BLaER1 (cell line): ENCODE data around the gene RAD50.

Experiments
- H3K27ac ChIP-seq: shearing (Covaris generic); formaldehyde crosslinking; 2 replicates; pipeline ENCODE4 v1.8.1; 2022
- H3K27me3 ChIP-seq: shearing (Covaris generic); formaldehyde crosslinking; 2 replicates; pipeline ENCODE4 v1.8.1; 2022
- H3K36me3 ChIP-seq: shearing (Covaris generic); formaldehyde crosslinking; 2 replicates; pipeline ENCODE4 v1.8.1; 2022
- H3K4me1 ChIP-seq: shearing (Covaris generic); formaldehyde crosslinking; 2 replicates; pipeline ENCODE4 v1.8.1; 2022
- H3K4me2 ChIP-seq: shearing (Covaris generic); formaldehyde crosslinking; 2 replicates; pipeline ENCODE4 v1.8.1; 2022
- H3K4me3 ChIP-seq: shearing (Covaris generic); formaldehyde crosslinking; 2 replicates; pipeline ENCODE4 v1.8.1; 2022
- H3K9ac ChIP-seq: shearing (Covaris generic); formaldehyde crosslinking; 2 replicates; pipeline ENCODE4 v1.8.1; 2022
- H3K9me3 ChIP-seq: shearing (Covaris generic); formaldehyde crosslinking; 2 replicates; pipeline ENCODE4 v1.8.1; 2022
- H4K20me1 ChIP-seq: shearing (Covaris generic); formaldehyde crosslinking; 2 replicates; pipeline ENCODE4 v1.8.1; 2022
- Cebpa-rat ChIP-seq: shearing (Covaris generic); IDR thresholded peaks from 2 replicates; pipeline ENCODE4 v1.8.1; 2022

Gene RAD50

DNA sequence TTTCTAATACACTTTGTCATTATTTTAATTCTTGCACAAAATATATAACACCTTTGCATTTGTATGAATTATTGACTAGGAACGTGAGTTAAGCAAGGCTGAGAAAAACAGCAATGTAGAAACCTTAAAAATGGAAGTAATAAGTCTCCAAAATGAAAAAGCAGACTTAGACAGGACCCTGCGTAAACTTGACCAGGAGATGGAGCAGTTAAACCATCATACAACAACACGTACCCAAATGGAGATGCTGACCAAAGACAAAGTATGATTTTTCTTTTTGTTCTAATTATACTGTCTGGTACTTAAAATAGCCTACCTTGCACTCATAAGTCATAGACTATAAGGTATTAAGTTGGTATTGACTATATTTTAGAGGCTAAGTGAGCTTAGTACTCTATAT, 34.4 kb downstream of the RAD50 start:
- H3K27me3 ChIP-seq = no peaks in the 10 kb centered on the region
- no peak overlapping the region for H3K4me2 ChIP-seq
- H4K20me1 ChIP-seq = no peaks in the 10 kb centered on the region
- no peak overlapping the region for H3K9ac ChIP-seq
- no peak for TF ChIP-seq Cebpa-rat
- H3K27ac ChIP-seq = no peak overlapping the region
- no peak overlapping the region for H3K4me3 ChIP-seq
- no peaks in the 10 kb centered on the region for H3K9me3 ChIP-seq
- peaks cover 61% of the 10 kb centered on the region for H3K36me3 ChIP-seq
- no peaks in the 10 kb centered on the region for H3K4me1 ChIP-seq

DNA sequence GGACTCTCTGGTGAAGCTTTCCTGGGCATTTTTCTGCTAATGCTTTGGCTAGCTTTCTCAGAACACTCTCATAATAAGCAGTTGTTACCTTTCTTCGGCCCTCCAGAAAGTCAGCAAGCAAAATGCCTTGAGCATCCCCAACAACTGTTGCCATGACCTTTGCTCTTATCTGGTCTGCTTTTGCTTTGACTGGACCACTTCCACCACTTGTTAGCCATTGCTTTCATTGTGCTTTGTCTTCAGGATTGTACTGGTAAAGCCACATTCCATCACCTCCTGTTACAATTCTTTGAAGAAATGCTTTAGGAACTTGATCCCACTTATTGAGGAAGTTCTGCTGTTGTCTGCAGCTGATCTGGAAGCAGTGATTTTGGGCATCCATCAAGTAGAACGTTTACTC, 35.7 kb downstream of the RAD50 start:
- Histone ChIP-seq H3K36me3 (peaks cover 64% of the 10 kb centered on the region), H3K4me3 (no peak overlapping the region), H3K27me3 (no peaks in the 10 kb centered on the region), H3K4me2 (no peak overlapping the region), H3K27ac (no peak overlapping the region), H4K20me1 (no peaks in the 10 kb centered on the region), H3K4me1 (no peaks in the 10 kb centered on the region), H3K9ac (no peak overlapping the region), H3K9me3 (no peaks in the 10 kb centered on the region)
- no peak for TF ChIP-seq Cebpa-rat

DNA sequence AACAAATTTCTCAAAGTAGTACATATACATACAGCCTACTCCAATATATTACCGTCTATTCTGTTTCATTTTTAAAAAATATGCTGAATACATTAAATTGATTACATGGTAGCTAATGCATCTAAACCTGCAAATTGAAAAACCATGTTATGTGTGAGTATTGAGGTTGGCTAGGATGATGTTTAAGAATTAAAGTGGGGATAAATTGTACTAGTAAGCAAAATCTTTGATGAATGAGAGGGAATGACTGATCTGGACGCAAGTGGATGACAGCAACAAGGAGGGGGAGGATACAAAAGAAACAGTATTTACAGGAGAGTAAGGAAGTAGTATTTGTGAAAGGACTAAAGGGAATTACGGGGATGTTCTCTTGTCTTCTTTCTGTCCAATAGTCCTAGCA, 37.4 kb downstream of the RAD50 start:
- no peak overlapping the region for H3K4me2 ChIP-seq
- no peak for TF ChIP-seq Cebpa-rat
- peaks cover 71% of the 10 kb centered on the region for H3K36me3 ChIP-seq
- H3K27me3 ChIP-seq = no peaks in the 10 kb centered on the region
- no peak overlapping the region for H3K4me3 ChIP-seq
- H3K4me1 ChIP-seq = no peaks in the 10 kb centered on the region
- H3K9me3 ChIP-seq = no peaks in the 10 kb centered on the region
- no peaks in the 10 kb centered on the region for H4K20me1 ChIP-seq
- no peak overlapping the region for H3K27ac ChIP-seq
- H3K9ac ChIP-seq = no peak overlapping the region

DNA sequence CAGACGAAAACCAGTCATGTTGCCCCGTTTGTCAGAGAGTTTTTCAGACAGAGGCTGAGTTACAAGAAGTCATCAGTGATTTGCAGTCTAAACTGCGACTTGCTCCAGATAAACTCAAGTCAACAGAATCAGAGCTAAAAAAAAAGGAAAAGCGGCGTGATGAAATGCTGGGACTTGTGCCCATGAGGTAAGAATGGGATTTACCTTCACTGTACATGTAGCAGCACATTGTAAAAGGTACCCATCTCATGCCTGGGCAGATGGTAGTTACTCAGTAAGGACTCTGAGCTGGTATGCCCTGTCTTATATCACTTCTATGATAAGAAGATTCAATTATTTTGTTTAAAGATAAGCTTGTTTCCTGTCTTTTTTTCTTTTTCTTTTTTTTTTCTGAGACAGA, 38.8 kb downstream of the RAD50 start:
- no peaks in the 10 kb centered on the region for H3K4me1 ChIP-seq
- H3K4me3 ChIP-seq = no peak overlapping the region
- H3K36me3 ChIP-seq = peaks cover 75% of the 10 kb centered on the region
- no peaks in the 10 kb centered on the region for H3K27me3 ChIP-seq
- H3K9ac ChIP-seq = no peak overlapping the region
- H4K20me1 ChIP-seq = no peaks in the 10 kb centered on the region
- TF ChIP-seq Cebpa-rat = no peak
- no peaks in the 10 kb centered on the region for H3K9me3 ChIP-seq
- no peak overlapping the region for H3K4me2 ChIP-seq
- H3K27ac ChIP-seq = no peak overlapping the region

DNA sequence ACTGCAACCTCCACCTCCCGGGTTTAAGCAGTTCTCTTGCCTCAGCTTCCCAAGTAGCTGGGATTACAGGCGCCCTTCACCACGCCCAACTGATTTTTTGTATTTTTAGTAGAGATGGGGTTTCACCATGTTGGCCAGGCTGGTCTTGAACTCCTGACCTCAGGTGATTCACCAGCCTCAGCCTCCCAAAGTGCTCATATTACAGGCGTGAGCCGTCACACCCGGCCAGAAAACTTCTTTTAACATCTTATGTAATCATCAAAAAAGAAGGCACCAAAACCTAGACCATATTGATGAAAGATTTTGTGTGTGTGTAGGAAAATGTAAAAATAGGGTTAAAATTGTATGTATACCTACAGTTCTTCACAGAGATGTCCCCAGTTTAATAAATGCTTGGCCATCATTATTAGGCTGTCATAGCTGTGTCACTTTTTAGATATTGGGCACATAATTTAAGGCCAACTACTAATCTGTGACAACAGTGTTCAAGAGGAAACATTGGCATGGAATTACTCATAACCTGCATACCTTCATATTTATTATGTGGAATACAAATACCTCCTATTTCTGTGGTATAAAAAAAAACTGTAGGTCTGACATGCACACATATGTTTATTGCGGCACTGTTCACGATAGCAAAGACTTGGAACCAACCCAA, 44.4 kb downstream of the RAD50 start:
- no peak overlapping the region for H3K27ac ChIP-seq

DNA sequence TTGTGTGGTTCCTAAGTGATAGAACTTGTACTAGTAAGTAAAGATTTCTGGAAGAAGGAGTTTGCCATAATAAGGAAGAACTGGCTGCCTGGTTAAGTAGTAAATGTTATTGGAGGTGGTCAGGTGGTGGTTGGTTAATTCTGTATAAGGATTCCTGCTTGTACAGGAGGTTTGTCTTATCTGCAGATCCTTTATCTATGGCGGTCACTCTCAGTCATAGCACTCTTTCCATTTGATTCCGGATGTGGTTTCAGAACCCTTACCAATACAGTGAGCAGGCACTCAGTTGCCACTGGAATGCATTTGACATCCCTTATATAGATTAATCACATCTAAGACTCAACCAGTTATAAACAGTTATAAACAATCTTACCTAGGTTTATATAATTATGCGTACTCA, 50.3 kb downstream of the RAD50 start:
- H3K27me3 ChIP-seq = no peaks in the 10 kb centered on the region
- H3K9me3 ChIP-seq = no peaks in the 10 kb centered on the region; the same call in 1 of the 2 replicates
- no peak overlapping the region for H3K4me2 ChIP-seq
- no peak for TF ChIP-seq Cebpa-rat
- H3K4me3 ChIP-seq = no peak overlapping the region
- H3K9ac ChIP-seq = no peak overlapping the region
- no peaks in the 10 kb centered on the region for H4K20me1 ChIP-seq
- no peak overlapping the region for H3K27ac ChIP-seq
- peaks cover 70% of the 10 kb centered on the region for H3K36me3 ChIP-seq
- H3K4me1 ChIP-seq = no peaks in the 10 kb centered on the region

More for the DNA sequence above, 44.4 kb downstream of the RAD50 start:
- Histone ChIP-seq H3K27me3 (no peaks in the 10 kb centered on the region), H3K4me3 (no peak overlapping the region), H3K9me3 (no peaks in the 10 kb centered on the region), H3K9ac (no peak overlapping the region), H3K36me3 (peaks cover 79% of the 10 kb centered on the region), H4K20me1 (no peaks in the 10 kb centered on the region), H3K4me1 (no peaks in the 10 kb centered on the region), H3K4me2 (no peak overlapping the region)
- TF ChIP-seq Cebpa-rat = no peak

DNA sequence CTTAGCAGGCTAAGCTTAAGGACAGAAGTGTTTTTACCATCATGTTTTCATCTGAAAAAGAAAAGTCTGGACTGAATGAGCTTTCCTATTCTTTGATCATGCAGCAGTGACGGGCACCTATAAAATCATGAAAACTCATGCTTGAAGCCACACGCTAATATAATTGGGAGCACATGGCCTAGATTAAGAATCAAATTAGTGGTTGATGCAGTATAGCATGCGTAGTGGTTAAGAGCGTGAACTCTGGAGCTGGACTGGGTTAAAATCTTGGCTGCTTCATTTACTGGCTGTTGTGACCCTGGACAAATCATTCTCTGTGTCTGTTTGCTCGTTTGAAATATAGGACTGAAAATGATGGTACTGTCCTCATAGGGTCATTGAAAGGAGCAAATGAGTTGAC, 51.3 kb downstream of the RAD50 start:
- Histone ChIP-seq H3K9me3 (no peaks in the 10 kb centered on the region; the same call in 1 of the 2 replicates), H3K27ac (no peak overlapping the region), H3K9ac (no peak overlapping the region), H3K36me3 (peaks cover 73% of the 10 kb centered on the region), H3K4me3 (no peak overlapping the region), H3K4me2 (no peak overlapping the region), H3K4me1 (no peaks in the 10 kb centered on the region), H4K20me1 (no peaks in the 10 kb centered on the region), H3K27me3 (no peaks in the 10 kb centered on the region)
- TF ChIP-seq Cebpa-rat = no peak

DNA sequence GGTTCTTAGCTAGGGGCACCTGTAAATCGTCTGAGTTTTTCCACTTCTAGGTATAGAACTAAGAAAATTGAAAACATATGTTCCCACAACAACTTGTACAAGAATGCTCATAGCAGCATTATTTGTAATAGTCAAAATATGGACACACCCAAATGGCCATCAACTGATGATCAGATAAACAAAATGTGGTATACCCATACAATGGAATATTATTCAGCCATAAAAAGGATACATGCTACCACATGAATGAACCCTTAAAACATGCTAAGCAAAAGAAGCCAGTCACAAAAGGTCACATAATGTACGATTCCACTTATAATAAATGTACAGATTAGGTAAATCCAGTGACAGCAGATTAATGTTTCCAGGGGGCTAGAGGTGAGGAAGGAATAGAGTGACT, 55.2 kb downstream of the RAD50 start:
- H4K20me1 ChIP-seq = no peaks in the 10 kb centered on the region
- peaks cover 63% of the 10 kb centered on the region for H3K36me3 ChIP-seq
- H3K27me3 ChIP-seq = no peaks in the 10 kb centered on the region
- TF ChIP-seq Cebpa-rat = no peak
- H3K4me2 ChIP-seq = no peak overlapping the region
- no peak overlapping the region for H3K4me3 ChIP-seq
- no peak overlapping the region for H3K27ac ChIP-seq
- no peaks in the 10 kb centered on the region for H3K4me1 ChIP-seq
- H3K9ac ChIP-seq = no peak overlapping the region
- H3K9me3 ChIP-seq = no peaks in the 10 kb centered on the region; the same call in 1 of the 2 replicates

DNA sequence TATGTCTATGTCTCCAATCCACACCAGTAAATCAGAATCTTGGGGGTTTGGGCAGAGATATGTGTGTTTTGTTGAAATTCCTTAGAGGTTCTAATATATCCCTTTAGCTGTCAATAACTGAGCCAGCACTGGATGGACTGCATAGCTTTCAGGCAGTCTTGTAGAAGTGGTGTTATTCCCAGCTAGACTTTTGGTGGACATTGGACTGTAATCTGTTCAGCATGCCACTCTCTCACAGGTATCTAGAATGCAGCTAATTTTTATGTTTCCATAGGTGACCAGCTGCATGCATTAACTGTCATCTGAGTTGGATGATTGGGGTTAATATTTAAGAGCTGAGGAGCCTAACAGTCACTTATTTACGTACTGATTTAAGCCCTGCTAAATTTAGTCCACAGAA, 56.1 kb downstream of the RAD50 start:
- H3K9me3 ChIP-seq = no peaks in the 10 kb centered on the region; the same call in 1 of the 2 replicates
- H3K4me3 ChIP-seq = no peak overlapping the region
- no peak for TF ChIP-seq Cebpa-rat
- no peaks in the 10 kb centered on the region for H4K20me1 ChIP-seq
- no peak overlapping the region for H3K27ac ChIP-seq
- H3K36me3 ChIP-seq = peaks cover 60% of the 10 kb centered on the region
- no peaks in the 10 kb centered on the region for H3K4me1 ChIP-seq
- no peaks in the 10 kb centered on the region for H3K27me3 ChIP-seq
- H3K4me2 ChIP-seq = no peak overlapping the region
- H3K9ac ChIP-seq = no peak overlapping the region

DNA sequence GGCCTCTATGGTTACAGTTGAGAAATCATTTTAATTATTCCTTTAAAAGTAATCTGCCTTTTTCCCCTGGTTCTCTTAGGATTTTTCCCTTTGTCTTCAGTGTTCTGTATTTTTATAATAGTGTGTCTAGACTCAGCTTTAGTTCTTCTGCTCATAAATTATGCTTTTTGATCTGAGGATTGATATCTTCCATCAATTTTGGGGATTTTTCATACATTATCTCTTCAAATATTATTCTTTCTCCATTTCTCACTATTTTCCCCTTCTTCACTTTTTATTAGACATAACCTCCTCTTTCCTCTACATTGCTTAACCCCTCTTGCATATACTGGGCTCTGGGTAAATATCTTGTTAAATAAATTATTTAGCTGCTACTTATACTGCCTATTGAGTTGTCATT, 64.9 kb downstream of the RAD50 start:
- H4K20me1 ChIP-seq = no peaks in the 10 kb centered on the region
- H3K27ac ChIP-seq = no peak overlapping the region
- no peaks in the 10 kb centered on the region for H3K27me3 ChIP-seq
- H3K4me3 ChIP-seq = no peak overlapping the region
- no peaks in the 10 kb centered on the region for H3K9me3 ChIP-seq
- H3K4me1 ChIP-seq = no peaks in the 10 kb centered on the region
- H3K4me2 ChIP-seq = no peak overlapping the region
- no peak overlapping the region for H3K9ac ChIP-seq
- peaks cover 42% of the 10 kb centered on the region for H3K36me3 ChIP-seq
- TF ChIP-seq Cebpa-rat = no peak

DNA sequence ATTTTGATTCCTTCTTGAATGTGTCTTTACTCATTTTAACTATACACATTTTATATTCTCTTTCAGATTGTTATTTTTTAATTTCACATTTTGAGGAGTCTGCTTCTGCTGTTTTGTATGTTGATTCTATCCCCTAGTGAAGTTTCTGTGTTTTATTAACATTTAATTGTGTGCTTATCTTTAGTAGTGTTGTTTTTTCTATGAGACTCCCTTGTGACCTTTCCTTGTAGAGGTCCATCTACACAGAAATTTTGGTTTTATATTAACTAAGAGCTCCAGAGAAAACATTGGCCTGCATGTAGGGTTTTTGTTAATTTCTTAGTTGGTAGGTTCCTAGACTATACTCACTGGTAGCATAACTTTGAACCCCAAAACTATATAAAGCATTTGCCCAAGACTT, 65.8 kb downstream of the RAD50 start:
- peaks cover 44% of the 10 kb centered on the region for H3K36me3 ChIP-seq
- TF ChIP-seq Cebpa-rat = no peak

More for the DNA sequence above, 65.8 kb downstream of the RAD50 start:
- no peak overlapping the region for H3K9ac ChIP-seq
- no peaks in the 10 kb centered on the region for H4K20me1 ChIP-seq
- no peaks in the 10 kb centered on the region for H3K27me3 ChIP-seq
- no peak overlapping the region for H3K27ac ChIP-seq
- H3K4me1 ChIP-seq = no peaks in the 10 kb centered on the region
- H3K4me3 ChIP-seq = no peak overlapping the region
- H3K4me2 ChIP-seq = no peak overlapping the region
- H3K9me3 ChIP-seq = no peaks in the 10 kb centered on the region
